Endodermal cell (in vitro differentiated cells): ENCODE results near the gene EPHA2. TPM values are rescaled to one million over a fixed set of nuclear protein-coding genes. Genes with fewer than 3 reads are reported as not detected.

ENCODE experiments used
- DNase-seq: peaks from one replicate; pipeline ENCODE4 v3.0.0-alpha.2; 2017
- H3K27ac ChIP-seq: 2 replicates; pipeline ENCODE4 v1.5.1; 2013; ENCODE audit warnings: mild to moderate bottlenecking, low read depth, low read length, moderate library complexity
- H3K27me3 ChIP-seq: 2 replicates; pipeline ENCODE4 v1.6.1; 2013; ENCODE audit warnings: mild to moderate bottlenecking, low read length, moderate library complexity; ENCODE audit not compliant: insufficient read depth, control insufficient read depth, poor library complexity, severe bottlenecking
- H3K36me3 ChIP-seq: 2 replicates; pipeline ENCODE4 v1.7.0; 2013; ENCODE audit warnings: mild to moderate bottlenecking, low read length, moderate library complexity; ENCODE audit not compliant: control insufficient read depth, insufficient read depth
- H3K4me1 ChIP-seq: one replicate; pipeline ENCODE4 v1.7.0; 2013; ENCODE audit warnings: low read length; ENCODE audit not compliant: control insufficient read depth, insufficient read depth
- H3K4me3 ChIP-seq: 2 replicates; pipeline ENCODE4 v1.5.1; 2013; ENCODE audit warnings: mild to moderate bottlenecking, low read length, moderate library complexity
- H3K9ac ChIP-seq: 2 replicates; pipeline ENCODE4 v1.6.1; 2013; ENCODE audit warnings: mild to moderate bottlenecking, low read length, moderate library complexity; ENCODE audit not compliant: poor library complexity, severe bottlenecking; ENCODE audit errors: extremely low read depth
- H3K9me3 ChIP-seq: 2 replicates; pipeline ENCODE4 v1.6.1; 2013; ENCODE audit warnings: mild to moderate bottlenecking, low read length, moderate library complexity; ENCODE audit not compliant: control insufficient read depth
- H3K27ac Mint-ChIP-seq: 2 replicates; pipeline ENCODE4 v1.8.0; 2020; ENCODE audit warnings: mixed read lengths
- H3K27me3 Mint-ChIP-seq: 2 replicates; pipeline ENCODE4 v1.8.0; 2021; ENCODE audit warnings: mild to moderate bottlenecking, mixed read lengths; ENCODE audit not compliant: insufficient read depth
- H3K36me3 Mint-ChIP-seq: 2 replicates; pipeline ENCODE4 v1.8.0; 2020; ENCODE audit warnings: low read depth, mixed read lengths
- H3K4me1 Mint-ChIP-seq: 2 replicates; pipeline ENCODE4 v1.8.0; 2020; ENCODE audit warnings: mixed read lengths
- H3K4me3 Mint-ChIP-seq: 2 replicates; pipeline ENCODE4 v1.8.0; 2020; ENCODE audit warnings: mild to moderate bottlenecking, moderate library complexity, mixed read lengths
- H3K9me3 Mint-ChIP-seq: 2 replicates; pipeline ENCODE4 v1.8.0; 2020; ENCODE audit warnings: mild to moderate bottlenecking, mixed read lengths
- WGBS, 2 experiments: methylation state at CpG; one replicate each; pipeline versions ENCODE4 v1.1.5 to v1.1.7; 2013; ENCODE audit warnings: missing lambda C conversion rate in 2 of 2, mixed read lengths in 1 of 2; ENCODE audit not compliant: insufficient coverage in 1 of 2, insufficient read length in 1 of 2; 5-methylcytosine and 5-hydroxymethylcytosine counted together
- total RNA-seq, 2 donors: library from RNA; stranded (reverse); fragmentation: NEBNext Ultra II Directional in 1 of 2; extraction: Animal tissue kit (Norgen Biotek cat#: 25700) in 1 of 2; gene quantifications; 2 replicates in 1 of 2; 3 replicates in 1 of 2; pipeline ENCODE4 v1.2.1, GENCODE V29; 2021
- TF ChIP-seq, protein P1 (sequence below): fragments of 200-600 bp; sonication (generic); conservative IDR thresholded peaks from 2 replicates; pipeline ENCODE4 v1.5.0; 2021; ENCODE audit warnings: antibody characterized with exemption, mild to moderate bottlenecking

EPHA2 gene
- total RNA-seq, 2 donors from 2014 or later: 56.5 to 64.3 TPM

DNA sequence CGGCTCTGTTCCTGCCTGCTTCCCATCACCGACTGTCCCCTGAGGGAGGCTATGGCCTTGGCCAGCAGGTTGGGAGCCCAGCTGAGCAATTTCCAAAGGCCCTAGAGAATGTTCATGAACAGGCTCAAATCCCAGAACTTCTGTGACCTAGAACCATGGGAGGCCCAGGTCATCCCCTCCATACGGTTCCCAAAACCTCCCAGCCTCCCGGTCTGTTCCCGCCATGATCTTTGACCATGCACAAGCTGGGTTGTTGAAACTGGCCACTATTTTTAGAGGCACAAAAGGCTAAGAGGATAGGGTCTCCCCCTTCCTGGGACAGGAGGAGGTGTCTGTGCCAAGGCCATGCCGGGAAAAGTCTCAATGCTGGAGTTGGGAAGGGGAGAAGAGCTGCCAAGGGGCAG, 27.5 kb downstream of the EPHA2 start:
- DNase-seq: no peak
- TF ChIP-seq, protein P1, sequence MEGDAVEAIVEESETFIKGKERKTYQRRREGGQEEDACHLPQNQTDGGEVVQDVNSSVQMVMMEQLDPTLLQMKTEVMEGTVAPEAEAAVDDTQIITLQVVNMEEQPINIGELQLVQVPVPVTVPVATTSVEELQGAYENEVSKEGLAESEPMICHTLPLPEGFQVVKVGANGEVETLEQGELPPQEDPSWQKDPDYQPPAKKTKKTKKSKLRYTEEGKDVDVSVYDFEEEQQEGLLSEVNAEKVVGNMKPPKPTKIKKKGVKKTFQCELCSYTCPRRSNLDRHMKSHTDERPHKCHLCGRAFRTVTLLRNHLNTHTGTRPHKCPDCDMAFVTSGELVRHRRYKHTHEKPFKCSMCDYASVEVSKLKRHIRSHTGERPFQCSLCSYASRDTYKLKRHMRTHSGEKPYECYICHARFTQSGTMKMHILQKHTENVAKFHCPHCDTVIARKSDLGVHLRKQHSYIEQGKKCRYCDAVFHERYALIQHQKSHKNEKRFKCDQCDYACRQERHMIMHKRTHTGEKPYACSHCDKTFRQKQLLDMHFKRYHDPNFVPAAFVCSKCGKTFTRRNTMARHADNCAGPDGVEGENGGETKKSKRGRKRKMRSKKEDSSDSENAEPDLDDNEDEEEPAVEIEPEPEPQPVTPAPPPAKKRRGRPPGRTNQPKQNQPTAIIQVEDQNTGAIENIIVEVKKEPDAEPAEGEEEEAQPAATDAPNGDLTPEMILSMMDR: no peak
- Histone ChIP-seq H3K4me1 (no peaks in the 10 kb centered on the region), H3K27me3 (no peaks in the 10 kb centered on the region), H3K4me3 (no peak overlapping the region), H3K9ac (no peak overlapping the region), H3K9me3 (no peaks in the 10 kb centered on the region), H3K36me3 (peaks cover 95% of the 10 kb centered on the region), H3K27ac (no peak overlapping the region)
- no peak overlapping the region for H3K4me3 Mint-ChIP-seq
- peaks cover 75% of the 10 kb centered on the region for H3K36me3 Mint-ChIP-seq
- H3K9me3 Mint-ChIP-seq: no peaks in the 10 kb centered on the region
- peaks cover 6% of the 10 kb centered on the region for H3K4me1 Mint-ChIP-seq
- H3K27me3 Mint-ChIP-seq: no peaks in the 10 kb centered on the region
- 77 to 89% methylated on average over 3 to 6 of the region's 6 CpGs for WGBS, 2 experiments
- H3K27ac Mint-ChIP-seq: no peak overlapping the region

DNA sequence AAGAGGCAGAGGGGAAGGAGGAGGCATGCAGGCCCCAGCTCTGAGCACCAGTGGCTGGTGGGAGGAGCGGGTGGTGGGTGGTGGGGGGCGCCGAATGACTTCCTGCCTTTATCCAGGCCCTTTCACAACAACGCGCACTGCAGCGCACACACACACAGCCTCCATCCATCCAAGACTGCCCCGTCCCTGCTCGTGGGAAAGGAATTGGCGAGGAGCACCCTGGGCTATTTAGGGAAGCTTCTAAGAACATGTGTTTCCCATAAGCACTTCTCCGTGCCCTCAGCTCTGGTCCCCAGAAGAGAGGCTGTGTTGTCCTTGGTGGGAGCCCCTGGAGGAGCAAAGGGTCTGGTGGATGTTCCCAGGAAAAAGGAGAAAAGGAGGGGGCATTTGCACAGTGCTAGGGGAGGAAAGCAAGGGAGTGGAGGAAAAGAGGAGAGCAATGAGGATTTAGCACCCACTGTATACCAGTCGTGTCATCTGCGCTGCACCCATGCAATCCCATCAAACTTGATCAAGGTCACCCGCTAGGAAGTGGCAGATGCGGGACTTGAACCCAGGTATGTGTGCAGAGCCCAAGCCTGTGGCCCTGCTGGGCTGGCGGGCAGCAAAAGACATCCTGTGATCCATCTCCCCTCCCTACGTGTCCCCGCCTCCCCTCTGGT, 28.1 kb downstream of the EPHA2 start:
- Mint-ChIP-seq H3K9me3 (no peaks in the 10 kb centered on the region), H3K4me1 (peaks cover 10% of the 10 kb centered on the region), H3K27ac (no peak overlapping the region), H3K36me3 (peaks cover 77% of the 10 kb centered on the region), H3K27me3 (no peaks in the 10 kb centered on the region), H3K4me3 (no peak overlapping the region)
- Histone ChIP-seq H3K27me3 (no peaks in the 10 kb centered on the region), H3K27ac (no peak overlapping the region), H3K4me3 (no peak overlapping the region), H3K9ac (no peak overlapping the region), H3K9me3 (no peaks in the 10 kb centered on the region), H3K4me1 (no peaks in the 10 kb centered on the region), H3K36me3 (peaks cover 95% of the 10 kb centered on the region)
- DNase-seq: no peak
- 94 to 97% methylated on average over 10 to 17 of the region's 17 CpGs for WGBS, 2 experiments
- TF ChIP-seq, protein P1: no peak

DNA sequence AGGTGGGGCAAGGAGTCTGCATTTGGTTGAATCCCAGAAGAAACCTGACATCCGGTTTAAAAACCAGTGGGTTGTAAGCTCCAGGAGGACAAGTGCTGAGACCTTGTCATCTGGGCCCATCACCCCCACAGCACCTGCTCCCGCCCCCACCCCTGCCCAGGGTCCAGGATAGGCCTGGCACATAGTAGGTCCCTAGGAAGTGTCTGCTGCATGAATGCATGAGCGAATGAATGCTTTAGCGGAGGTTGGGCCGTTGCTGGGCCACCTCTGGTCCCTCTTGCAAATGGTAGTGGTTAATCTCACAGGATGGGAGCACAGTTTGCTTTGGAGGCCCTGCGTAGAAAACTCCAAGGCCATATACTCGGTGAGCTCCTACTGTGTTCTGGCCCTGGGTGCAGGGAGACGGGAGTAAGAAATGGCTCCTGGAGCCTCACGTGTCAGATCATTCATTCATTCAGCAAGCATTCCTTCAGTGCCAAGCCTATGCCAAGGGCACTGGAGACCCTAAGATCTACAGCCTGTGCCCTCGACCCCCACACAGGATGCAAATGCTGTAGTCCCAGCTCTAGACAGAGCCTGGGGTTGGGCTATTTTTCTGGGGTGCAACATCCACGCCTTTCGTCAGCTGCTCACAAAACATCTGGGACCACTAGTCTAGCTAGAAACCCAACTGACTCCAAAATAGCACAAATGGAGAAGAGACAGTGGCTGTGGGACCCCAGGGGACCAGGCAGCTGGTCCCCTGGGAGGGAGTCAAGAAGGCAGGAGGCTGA, 28.9 kb downstream of the EPHA2 start:
- Mint-ChIP-seq H3K36me3 (peaks cover 75% of the 10 kb centered on the region), H3K27ac (peak overlapping the region; percentile 35), H3K9me3 (no peaks in the 10 kb centered on the region), H3K4me1 (peaks cover 19% of the 10 kb centered on the region), H3K4me3 (no peak overlapping the region), H3K27me3 (no peaks in the 10 kb centered on the region)
- peak; percentile 41 for DNase-seq
- Histone ChIP-seq H3K36me3 (peaks cover 92% of the 10 kb centered on the region), H3K4me3 (no peak overlapping the region), H3K9me3 (no peaks in the 10 kb centered on the region), H3K4me1 (peaks cover 8% of the 10 kb centered on the region), H3K9ac (no peak overlapping the region), H3K27me3 (no peaks in the 10 kb centered on the region), H3K27ac (no peak overlapping the region)
- TF ChIP-seq, protein P1: no peak
- 93 to 96% methylated on average over 10 to 12 of the region's 12 CpGs for WGBS, 2 experiments
